HL-60 (cell line): ENCODE results near the gene LRMDA.

Source experiments
- DNase-seq, 2 experiments: peaks; one replicate each; pipeline ENCODE4 v3.0.0-alpha.2; 2010 to 2020; ENCODE audit warnings: low read depth in 1 of 2, low spot score in 1 of 2
- H3K27ac ChIP-seq: fragments of 250-450 bp; sonication (Bioruptor Pico); replicated peaks from 2 replicates; pipeline ENCODE4 v1.5.1; 2020; ENCODE audit warnings: mild to moderate bottlenecking, moderate library complexity
- H3K27me3 ChIP-seq: fragments of 250-450 bp; sonication (Bioruptor Pico); 2 replicates; pipeline ENCODE4 v1.5.1; 2021; ENCODE audit warnings: mild to moderate bottlenecking, moderate library complexity; ENCODE audit not compliant: insufficient read depth, poor library complexity, severe bottlenecking
- H3K4me3 ChIP-seq: replicated peaks from 2 replicates; pipeline ENCODE4 v1.5.1; 2011; ENCODE audit warnings: mild to moderate bottlenecking, control low read depth, low read length; ENCODE audit not compliant: insufficient read depth
- CTCF ChIP-seq: IDR thresholded peaks from one replicate; pipeline ENCODE4 v1.5.1; 2011; ENCODE audit warnings: low read length, control low read depth, inconsistent platforms; ENCODE audit not compliant: insufficient read depth
- GABPA ChIP-seq: IDR thresholded peaks from 2 replicates; pipeline ENCODE4 v1.6.1; 2012; ENCODE audit warnings: low read depth
- POLR2AphosphoS5 ChIP-seq: IDR thresholded peaks from 2 replicates; pipeline ENCODE4 v1.6.1; 2012; ENCODE audit warnings: low read depth
- REST ChIP-seq: IDR thresholded peaks from 2 replicates; pipeline ENCODE4 v1.6.1; 2012; ENCODE audit warnings: low read depth; ENCODE audit not compliant: insufficient replicate concordance
- SPI1 ChIP-seq: IDR thresholded peaks from 2 replicates; pipeline ENCODE4 v1.6.1; 2012; ENCODE audit warnings: low read depth, mild to moderate bottlenecking, borderline replicate concordance

Gene LRMDA

GRCh38 chr10:75647675-75648074 is 216.3 kb downstream of the LRMDA start:
- Histone ChIP-seq H3K4me3 (no peak overlapping the region), H3K27ac (no peak overlapping the region), H3K27me3 (no peaks in the 10 kb centered on the region)
- DNase-seq = no peak
- TF ChIP-seq SPI1 = no peak
- no peak for TF ChIP-seq POLR2AphosphoS5
- TF ChIP-seq REST = no peak
- TF ChIP-seq CTCF = no peak

GRCh38 chr10:75648351-75648750 is 216.9 kb downstream of the LRMDA start:
- H3K27ac ChIP-seq = no peak overlapping the region
- H3K4me3 ChIP-seq = no peak overlapping the region
- TF ChIP-seq CTCF (no peak), REST (no peak), SPI1 (no peak), GABPA (no peak), POLR2AphosphoS5 (no peak)
- H3K27me3 ChIP-seq = no peaks in the 10 kb centered on the region
- no peak for DNase-seq

GRCh38 chr10:75648854-75649253 is 217.4 kb downstream of the LRMDA start:
- no peak for DNase-seq
- Histone ChIP-seq H3K27me3 (no peaks in the 10 kb centered on the region), H3K4me3 (no peak overlapping the region), H3K27ac (no peak overlapping the region)
- no peak for TF ChIP-seq SPI1
- no peak for TF ChIP-seq CTCF
- no peak for TF ChIP-seq REST
- no peak for TF ChIP-seq POLR2AphosphoS5
- TF ChIP-seq GABPA = no peak
